Mesenteric fat pad (tissue), 1 donor: Measurements from ENCODE around the gene ANO5. TPM values are rescaled to one million over a fixed set of nuclear protein-coding genes. Genes with fewer than 3 reads are reported as not detected.
"Not testable (repeated sequence)": the region's sequence is repeated elsewhere in the genome, so short reads cannot be mapped to it uniquely, and the experiment has no call there.

Experiments
- DNase-seq: peaks from one replicate; pipeline ENCODE4 v3.0.0-alpha.2; 2020; ENCODE audit warnings: low spot score
- total RNA-seq: library from RNA; stranded (reverse); fragmentation: NEBNext Ultra II Directional; extraction: Animal tissue kit (Norgen Biotek cat#: 25700); gene quantifications from one replicate; pipeline ENCODE4 v1.2.1, GENCODE V29; 2021
- donor health status: DM: yes; HTN: yes; CAD: no.

ANO5 gene
- total RNA-seq, 1 donor from 2014 or later: 1.2 TPM

DNA sequence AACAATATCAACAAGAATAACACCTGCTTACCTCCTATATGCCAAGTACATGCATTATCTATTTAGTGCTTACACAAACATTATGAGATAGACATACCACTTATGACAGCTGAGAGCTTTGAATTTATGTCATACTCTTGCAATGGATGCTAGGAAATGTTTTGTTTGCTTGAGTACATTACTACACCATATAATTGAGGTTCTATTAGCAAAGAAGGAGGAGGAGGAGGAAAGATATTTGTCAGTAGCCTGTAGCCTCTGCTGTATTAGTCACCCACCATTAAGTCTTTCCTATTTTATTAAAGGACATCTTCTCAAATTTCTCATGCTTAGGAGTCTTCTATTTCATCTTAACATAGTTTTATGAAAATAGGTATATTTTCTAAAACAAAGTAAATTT is 6.4 kb downstream of the ANO5 start:
- no peak for DNase-seq

- no peak for DNase-seq
These were observed 10.4 kb downstream of the ANO5 start for GRCh38 chr11:22203281-22203680.

GRCh38 chr11:22207162-22207561 is 14.3 kb downstream of the ANO5 start:
- no peak for DNase-seq

- DNase-seq: no peak
These were observed 15.4 kb downstream of the ANO5 start for GRCh38 chr11:22208151-22208858.

DNA sequence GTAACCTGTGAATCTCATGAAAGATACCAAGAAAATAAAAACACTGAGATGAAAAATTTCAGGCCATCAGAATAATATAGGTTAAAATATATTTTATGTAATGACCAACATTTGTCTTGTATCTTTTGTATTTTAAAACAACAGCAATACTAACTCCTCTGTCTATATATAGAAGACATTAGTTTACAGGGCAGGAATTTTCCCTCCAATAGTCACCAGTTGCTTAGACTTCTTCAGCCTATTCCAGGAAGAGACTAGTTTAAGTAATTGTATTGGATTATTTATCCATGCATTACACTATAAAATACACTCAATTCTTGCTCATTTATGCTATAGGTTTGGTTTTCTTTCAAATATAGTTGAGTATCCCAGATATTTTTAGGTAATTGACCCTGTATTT is 24.1 kb downstream of the ANO5 start:
- no peak for DNase-seq

DNA sequence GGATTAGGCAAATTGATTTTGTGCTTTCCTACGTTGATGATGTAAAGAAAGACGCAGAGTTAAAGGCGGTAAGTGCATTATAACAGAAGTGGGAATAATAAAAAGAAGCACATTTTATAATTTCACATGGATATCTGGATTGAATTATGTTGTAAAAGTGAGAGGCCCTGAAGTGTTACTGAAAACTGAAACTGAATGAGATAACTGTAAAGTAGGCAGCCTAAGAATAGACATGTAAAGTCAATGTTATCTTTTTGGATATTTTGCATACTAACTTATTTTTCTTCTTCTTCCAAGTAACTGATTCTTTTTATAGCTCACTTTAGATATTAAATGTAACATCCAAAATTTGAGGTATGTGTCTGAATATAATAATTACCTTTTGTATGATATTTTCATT is 28.3 kb downstream of the ANO5 start:
- DNase-seq: no peak

GRCh38 chr11:22225190-22225589 is 32.3 kb downstream of the ANO5 start:
- no peak for DNase-seq

- DNase-seq: no peak
These were observed 41.9 kb downstream of the ANO5 start for GRCh38 chr11:22234743-22235142.

DNA sequence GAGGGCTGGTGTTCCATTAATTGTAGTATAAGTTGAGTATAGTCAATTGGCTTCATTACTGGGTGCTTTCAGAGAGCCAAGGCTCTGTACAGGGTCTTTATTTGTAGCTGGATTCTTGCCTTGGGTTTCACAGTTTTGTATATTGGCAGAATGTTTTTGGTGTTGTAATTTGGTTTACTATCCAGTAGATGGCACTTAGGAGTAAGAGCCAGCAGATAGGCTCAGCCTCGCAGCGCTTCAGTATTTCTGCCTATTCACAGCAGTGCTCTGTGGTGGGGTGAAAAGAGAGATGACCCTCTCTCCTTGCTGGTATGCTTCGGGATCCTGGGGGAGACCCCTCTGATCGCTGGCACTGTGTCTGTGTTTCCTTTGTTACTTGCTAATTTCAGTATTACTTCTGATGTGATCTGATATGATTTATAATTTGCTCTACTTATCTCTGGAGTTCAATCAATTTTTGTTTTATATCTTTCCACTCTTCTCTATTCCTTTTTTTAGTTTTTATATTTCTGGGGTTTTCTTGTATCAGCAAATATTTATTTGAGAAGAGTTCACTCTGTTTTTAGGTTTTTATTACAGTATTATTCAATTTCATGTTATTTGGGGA is 52.2 kb downstream of the ANO5 start:
- no peak for DNase-seq

DNA sequence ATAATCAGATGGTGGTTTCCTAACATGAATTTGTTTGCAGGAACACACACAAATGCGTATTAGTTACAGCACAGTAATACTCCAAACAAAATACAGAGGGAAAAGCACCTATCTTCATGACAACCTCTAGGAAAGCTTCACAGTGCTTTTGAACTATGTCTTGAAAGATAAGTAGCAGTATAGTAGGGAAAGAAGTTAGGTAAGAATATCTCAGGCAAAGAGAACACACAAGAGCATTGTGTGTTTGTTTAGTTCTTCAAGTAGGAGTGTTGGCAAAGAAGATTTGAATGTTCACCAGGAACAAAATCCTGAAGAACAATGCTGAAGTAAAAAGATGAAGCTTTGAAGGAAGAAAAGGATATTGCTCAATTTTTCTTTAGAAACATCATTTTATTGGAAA is 54.1 kb downstream of the ANO5 start:
- no peak for DNase-seq

- DNase-seq: no peak
These were observed 57.0 kb downstream of the ANO5 start for GRCh38 chr11:22249871-22250270.

DNA sequence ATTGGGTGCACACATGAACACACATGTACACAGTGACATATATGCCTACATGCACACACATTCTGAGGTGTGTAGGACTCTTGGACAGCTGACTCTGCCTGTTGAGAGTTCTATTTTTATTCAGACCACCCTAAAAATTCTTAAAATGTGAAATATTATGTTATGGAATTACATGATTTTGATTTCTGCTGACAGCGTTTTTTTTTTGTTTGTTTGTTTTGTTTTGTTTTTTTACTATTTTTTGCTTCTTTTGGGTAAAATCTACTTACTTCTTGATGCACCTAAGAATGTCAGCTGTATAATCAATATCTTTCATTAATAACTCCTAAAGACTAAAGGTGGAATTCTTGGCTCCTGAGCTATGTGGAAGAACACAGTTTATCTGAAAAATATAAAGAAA is 64.0 kb downstream of the ANO5 start:
- DNase-seq: no peak

DNA sequence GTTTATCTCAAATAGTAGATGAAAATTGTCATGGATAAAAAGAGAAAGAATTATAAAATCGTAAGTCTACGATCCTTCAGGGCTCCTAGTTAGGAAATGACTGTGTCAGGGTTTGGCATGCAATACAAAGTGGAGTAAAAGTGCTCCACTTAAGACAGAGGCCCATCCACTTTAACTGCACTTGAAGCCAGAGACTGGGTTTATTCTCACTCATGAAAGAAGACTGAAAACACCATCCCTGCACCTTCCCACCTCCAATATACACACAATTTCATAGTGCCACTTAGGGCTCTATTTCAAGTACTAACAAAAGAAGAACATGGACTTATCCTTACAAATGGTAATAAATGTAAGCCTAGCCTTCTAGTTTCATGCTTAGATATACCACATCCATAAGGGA is 70.7 kb downstream of the ANO5 start:
- no peak for DNase-seq

- not testable (repeated sequence) for DNase-seq
These were observed 76.2 kb downstream of the ANO5 start for GRCh38 chr11:22268983-22269624.

DNA sequence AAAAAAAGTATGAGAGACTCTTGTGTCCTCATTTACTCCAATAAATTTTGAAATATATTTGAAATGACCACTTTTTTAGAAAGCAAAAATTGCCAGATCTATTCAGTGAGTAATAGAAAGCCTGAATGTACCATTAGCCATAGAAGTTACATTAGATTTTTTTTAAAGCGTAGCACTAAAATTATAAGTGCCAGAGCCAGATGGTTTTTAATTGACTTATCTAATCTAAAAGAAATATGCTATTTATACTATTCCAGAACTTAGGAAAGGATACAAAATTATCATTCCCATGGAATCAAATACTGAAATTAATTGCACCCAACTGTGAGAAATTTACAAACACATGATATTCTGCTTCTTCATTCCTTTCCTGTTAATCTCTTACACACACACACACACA is 80.9 kb downstream of the ANO5 start:
- no peak for DNase-seq

GRCh38 chr11:22275600-22275999 is 82.7 kb downstream of the ANO5 start:
- DNase-seq: no peak

DNA sequence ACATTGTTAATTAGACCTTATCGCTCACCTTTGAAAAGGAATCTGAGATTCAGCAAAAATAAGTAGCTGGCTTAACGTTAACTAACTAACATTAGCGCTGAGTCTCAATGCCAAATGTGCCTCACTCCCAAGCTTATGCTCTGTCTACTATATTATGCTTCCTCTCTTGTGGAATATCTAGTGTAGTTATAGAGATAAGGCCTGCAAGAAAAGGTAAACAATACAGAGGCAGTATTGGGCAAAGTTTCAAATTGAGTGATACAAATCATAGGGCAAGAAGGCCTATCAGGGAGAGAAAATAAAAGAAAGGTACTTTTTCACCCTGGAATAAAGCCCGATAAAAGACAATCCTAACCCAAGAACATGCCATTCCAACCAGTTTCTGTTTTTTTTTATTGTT is 83.7 kb downstream of the ANO5 start:
- DNase-seq: no peak

DNA sequence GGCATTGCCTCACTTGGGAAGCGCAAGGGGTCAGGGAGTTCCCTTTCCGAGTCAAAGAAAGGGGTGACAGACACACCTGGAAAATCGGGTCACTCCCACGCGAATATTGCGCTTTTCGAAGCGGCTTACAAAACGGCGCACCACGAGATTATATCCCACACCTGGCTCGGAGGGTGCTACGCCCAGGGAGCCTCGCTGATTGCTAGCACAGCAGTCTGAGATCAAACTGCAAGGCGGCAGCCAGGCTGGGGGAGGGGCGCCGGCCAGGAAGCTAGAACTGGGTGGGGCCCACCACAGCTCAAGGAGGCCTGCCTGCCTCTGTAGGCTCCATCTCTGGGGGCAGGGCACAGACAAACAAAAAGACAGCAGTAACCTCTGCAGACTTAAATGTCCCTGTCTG is 92.1 kb downstream of the ANO5 start:
- not testable (repeated sequence) for DNase-seq

DNA sequence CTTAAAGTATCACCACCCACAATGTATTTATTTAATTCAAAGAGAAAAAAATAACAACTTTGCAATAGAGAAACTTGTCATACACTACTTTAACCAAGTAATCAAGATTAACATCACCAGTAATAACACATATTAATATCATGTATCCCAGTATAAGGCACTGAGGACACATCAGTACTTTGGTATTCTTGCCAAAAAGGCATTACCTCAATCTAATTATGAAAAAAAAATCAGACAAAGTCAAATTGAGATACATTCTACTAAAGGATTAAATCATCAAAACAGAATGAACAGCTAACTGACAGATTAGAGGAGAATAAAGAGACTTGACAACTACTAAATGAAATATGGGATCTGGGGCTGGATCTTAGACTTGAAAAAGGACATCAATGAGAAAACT is 109.5 kb downstream of the ANO5 start:
- DNase-seq: no peak

DNA sequence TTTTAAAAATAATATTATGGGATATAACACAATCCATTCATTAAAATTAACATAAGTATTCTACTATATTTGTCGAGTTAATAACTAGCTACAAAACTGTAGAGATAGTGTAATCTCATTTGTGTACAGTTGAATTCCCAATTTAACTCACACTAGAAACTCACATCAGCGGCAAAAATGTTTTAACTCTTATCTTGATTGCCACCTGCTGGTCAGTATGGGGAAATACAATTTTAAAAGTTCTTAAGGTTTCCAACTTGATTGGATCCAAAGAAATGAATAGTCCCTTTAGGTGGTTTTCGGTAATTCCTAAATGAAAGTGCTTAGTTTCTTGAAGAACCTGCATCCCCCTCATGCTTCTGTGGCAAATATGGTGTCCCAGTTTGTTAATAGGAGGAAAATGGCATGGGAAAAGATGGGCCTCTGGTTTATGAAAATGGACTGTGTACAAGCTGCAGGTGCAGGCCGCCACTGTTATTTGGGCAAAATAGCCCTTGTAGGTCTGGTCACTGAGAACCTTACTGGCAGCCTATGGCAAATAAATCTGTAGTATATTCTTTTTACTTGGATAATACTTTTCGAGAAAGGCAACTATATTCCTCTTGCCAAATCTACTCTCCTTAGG is 111.6 kb downstream of the ANO5 start:
- no peak for DNase-seq

DNA sequence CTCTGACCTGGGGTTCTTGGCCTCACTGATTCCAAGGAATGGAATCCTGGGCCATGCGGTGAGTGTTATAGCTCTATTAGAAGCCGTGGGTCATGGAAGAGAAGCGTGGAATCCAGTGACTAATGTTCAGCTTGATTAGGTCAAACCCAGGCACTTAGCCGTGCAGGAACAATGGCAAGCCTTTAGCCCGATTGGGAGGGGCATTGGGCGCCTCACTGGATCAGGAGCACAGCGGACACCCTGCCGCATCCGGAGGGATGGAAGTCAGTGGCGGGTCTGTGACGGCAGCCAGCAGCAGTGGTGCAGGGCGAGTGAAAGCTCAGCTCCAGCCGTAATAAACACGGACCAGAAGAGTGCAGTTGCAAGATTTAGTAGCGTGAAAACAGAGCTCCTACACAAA is 124.8 kb downstream of the ANO5 start:
- no peak for DNase-seq

DNA sequence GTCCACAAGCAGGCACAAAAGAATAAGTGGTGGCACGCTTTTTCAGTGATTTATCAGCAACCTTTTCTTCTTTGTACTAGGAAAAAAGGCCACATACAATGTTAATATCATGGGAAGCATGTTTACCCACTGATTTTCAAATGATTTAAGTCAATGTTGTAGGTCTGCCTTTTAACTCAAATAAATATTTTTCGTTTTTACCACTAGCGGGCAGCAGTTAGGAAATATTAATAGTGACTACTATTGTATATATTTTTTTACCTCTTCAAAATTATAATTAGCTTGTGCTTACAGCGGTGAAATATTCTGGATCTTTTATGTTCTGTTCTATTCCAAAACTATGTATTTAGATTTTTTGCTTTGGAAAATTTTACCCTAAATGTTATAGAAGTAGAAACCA is 138.9 kb downstream of the ANO5 start:
- DNase-seq: no peak
